ENCODE data around the gene MPZL2.

MPZL2 gene

DNA sequence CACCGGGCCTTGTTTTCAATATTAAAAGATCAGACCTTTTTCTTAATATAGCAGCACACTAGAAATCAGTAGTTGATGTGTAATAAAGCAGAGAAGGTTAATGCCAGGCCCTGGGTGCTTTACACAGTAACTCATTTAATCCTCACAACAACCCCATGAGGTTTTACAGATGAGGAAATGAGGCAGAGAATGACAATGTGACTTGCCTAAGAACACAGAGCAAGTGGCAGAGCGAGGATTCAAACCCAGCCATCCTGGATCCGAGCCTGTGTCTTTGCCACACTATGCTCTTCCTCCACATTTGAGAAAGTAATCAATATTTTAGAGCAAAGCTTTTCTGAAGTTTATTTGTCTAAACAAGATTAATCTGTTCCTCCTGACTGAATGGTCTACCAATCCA, 46.5 kb downstream of the MPZL2 start:
- no peak for FAIRE-seq

GRCh38 chr11:118216621-118217481, 47.2 kb downstream of the MPZL2 start:
- FAIRE-seq = no peak

DNA sequence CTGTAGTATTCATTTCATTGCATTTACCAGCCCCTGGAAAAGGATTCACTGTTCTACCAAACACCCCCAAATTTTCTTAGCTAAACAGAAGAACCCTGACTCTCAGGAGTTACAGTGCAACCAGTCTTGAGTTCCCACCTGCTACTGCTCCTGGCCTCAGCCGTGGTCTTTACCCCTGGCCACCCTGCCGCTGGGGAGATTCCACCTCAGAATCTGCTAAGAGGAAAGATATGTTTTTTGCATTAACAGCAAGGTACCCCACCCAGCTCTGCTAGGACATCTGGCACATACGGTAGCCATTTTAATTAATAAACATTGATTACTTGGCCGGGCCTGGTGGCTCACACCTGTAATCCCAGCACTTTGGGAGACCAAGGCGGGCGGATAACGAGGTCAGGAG, 48.3 kb downstream of the MPZL2 start:
- no peak for FAIRE-seq

DNA sequence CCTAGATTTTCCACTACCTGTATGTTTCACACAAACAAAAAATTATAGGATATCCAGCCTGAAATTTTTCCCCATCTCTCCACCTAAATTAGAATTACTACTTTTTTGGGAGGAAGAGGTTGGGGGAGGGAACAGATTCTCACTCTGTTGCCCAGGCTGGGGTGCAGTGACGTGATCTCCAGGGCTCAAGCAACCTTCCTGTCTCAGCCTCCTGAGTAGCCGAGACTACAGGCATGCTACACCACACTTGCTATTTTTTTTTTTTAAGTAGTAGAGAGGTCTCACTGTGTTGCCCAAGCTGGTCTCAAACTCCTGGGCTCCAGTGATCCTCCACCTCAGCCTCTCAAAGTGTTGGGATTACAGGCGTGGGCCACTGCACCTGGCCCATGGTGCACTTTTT, 48.8 kb downstream of the MPZL2 start:
- no peak for FAIRE-seq

GRCh38 chr11:118214210-118214914, 49.7 kb downstream of the MPZL2 start:
- FAIRE-seq = no peak

DNA sequence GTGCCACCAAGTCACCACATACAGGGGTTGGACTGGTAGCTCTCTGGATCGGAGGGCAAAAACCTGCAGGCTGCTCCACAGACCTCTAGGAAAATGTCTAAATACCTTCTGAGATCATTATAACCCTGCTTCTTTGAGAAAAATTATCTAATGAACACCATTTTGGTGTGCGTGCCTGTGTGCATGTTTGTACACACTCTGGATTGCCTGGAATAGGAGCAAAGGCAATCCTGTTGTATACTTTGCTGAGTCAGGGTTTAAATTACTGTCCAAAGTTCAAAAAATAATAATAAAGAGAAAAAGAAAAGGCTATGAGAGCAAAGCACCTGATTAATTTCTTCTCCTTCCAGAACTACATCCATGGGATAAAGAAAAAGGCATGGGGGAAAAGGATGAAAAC, 50.3 kb downstream of the MPZL2 start:
- no peak for FAIRE-seq

- no peak for FAIRE-seq
These were observed 50.9 kb downstream of the MPZL2 start for GRCh38 chr11:118213201-118213600.

DNA sequence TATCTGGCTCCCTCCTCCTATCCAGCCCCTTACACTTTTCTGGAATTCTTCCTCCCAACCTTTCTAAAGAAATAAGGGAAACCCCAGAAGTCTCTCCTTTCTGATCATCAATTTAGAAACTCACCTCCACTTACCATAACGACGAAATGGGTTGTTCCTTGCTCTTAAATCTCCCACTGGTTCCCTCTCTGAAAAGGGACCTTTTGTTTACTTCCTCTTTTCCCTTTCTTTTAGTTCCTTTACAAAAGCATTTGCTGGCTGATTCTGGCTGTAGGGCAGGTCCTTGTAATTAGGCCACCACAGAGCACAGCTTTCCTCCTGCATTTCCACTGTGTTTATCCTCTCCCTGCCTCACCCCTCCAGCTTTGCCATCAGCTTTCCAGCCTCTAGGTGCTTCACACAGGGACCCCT, 51.3 kb downstream of the MPZL2 start:
- no peak for FAIRE-seq

DNA sequence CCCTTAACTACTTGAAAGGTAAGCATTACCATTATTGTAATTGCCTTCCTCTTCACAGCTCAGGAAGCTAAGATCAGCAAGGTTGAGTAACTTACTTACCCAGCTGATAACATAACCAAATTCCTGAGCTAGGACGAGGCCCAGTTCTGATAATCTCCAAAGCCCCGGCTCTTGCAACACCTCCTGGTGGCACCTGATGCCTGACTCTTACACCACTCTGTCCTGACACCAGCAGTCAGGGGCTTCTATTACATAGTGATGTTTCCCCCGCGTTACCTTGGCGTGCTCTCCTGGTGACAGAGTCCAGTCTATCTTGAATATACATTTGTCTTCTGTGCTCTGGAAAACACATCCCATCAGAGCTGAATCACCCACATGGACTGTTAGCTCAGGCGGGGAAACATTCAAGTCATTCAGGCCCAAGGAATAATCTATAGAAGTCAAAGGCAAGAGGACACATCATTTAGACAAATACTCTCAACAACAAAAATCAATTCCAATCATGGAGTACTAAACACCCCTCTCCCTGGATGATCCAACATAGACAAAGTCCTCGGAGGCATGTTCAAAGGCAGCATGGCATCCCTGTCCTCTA, 51.9 kb downstream of the MPZL2 start:
- no peak for FAIRE-seq

DNA sequence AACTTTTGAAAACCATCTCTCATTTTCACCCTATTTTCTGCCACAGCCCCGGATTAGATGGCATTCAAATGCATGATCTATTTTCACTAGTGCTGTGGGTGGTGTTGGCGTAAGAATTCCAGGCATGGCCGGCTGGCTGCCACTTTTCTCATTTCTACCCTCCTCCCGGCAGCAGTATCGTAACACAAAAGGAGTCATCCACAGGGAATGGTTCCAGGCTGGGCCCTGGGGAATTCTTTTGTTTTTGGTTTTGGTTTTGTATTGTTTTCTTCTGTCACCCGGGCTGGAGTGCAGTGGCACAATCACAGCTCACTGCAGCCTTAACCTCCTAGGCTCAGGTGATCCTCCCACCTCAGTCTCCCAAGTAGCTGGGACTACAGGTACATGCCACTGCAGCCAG, 53.1 kb downstream of the MPZL2 start:
- FAIRE-seq = no peak

DNA sequence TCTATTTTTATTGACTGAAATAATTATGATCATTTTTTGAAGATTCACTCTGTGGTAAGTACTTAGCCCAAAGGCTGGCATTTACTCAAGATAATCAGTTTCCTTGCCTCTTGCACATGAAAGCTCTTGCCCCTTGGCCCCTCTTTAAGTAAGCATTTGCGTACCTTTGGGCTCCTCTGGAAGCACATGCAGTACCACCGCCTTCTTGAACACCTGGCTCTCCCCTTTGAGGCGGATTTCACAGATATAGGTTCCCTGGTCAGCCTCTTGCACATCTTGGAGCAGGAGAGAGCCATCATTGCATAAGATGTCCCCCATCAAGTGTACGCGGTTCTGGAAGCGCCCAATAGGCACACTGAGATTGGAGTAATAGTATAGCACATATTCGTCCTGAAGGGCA, 53.8 kb downstream of the MPZL2 start:
- no peak for FAIRE-seq

DNA sequence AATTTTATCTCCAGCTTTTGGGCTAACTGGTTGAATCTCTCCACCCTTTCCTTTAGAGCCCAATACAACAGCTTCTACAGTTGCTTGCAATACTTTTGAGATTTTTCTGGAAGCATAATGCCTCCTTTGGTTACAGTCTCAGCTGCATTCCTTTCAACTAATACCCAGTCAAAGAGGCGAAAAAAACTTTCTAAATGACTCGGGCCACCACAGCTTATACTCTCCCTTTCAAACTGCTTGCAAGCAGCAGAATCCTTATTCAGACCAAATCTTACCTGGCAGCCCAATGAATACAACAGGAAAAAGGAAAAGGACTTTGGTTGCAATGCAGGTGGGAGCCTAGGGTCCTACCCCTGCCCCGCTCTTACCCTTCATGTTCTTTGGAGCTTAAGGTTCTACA, 55.1 kb downstream of the MPZL2 start:
- FAIRE-seq = no peak

GRCh38 chr11:118207079-118207478, 57.0 kb downstream of the MPZL2 start:
- FAIRE-seq = no peak

- FAIRE-seq = no peak
These were observed 57.6 kb downstream of the MPZL2 start for GRCh38 chr11:118206391-118207031.

- FAIRE-seq = no peak
These were observed 58.3 kb downstream of the MPZL2 start for GRCh38 chr11:118205606-118206378.

Measured in A204.1 (cell line).